HEK293 (cell line): ENCODE measurements around the gene HPSE2.
"Not testable (repeated sequence)": the region's sequence is repeated elsewhere in the genome, so short reads cannot be mapped to it uniquely, and the experiment has no call there.

Experiments used
- HOXA7 ChIP-seq: sonication (generic); formaldehyde crosslinking; IDR thresholded peaks from 2 replicates; pipeline ENCODE4 v1.8.1; 2022; ENCODE audit warnings: missing genetic modification reagents, borderline replicate concordance
- SALL2 ChIP-seq: fragments of 450-650 bp; formaldehyde crosslinking; IDR thresholded peaks from 2 replicates; pipeline ENCODE4 v1.5.0; 2017; ENCODE audit warnings: missing biosample characterization, mild to moderate bottlenecking, missing genetic modification characterization, borderline replicate concordance
- TF ChIP-seq, protein P1 (sequence below): fragments of 450-650 bp; formaldehyde crosslinking; IDR thresholded peaks from 2 replicates; pipeline ENCODE4 v1.5.1; 2016; ENCODE audit warnings: missing biosample characterization, missing genetic modification characterization
- TF ChIP-seq, protein P2 (sequence below): fragments of 450-650 bp; formaldehyde crosslinking; IDR thresholded peaks from 2 replicates; pipeline ENCODE4 v1.5.1; 2016; ENCODE audit warnings: missing biosample characterization, missing genetic modification characterization, borderline replicate concordance

GRCh38 chr10:99132897-99133296 is 102.8 kb downstream of the HPSE2 start:
- TF ChIP-seq, protein P1, sequence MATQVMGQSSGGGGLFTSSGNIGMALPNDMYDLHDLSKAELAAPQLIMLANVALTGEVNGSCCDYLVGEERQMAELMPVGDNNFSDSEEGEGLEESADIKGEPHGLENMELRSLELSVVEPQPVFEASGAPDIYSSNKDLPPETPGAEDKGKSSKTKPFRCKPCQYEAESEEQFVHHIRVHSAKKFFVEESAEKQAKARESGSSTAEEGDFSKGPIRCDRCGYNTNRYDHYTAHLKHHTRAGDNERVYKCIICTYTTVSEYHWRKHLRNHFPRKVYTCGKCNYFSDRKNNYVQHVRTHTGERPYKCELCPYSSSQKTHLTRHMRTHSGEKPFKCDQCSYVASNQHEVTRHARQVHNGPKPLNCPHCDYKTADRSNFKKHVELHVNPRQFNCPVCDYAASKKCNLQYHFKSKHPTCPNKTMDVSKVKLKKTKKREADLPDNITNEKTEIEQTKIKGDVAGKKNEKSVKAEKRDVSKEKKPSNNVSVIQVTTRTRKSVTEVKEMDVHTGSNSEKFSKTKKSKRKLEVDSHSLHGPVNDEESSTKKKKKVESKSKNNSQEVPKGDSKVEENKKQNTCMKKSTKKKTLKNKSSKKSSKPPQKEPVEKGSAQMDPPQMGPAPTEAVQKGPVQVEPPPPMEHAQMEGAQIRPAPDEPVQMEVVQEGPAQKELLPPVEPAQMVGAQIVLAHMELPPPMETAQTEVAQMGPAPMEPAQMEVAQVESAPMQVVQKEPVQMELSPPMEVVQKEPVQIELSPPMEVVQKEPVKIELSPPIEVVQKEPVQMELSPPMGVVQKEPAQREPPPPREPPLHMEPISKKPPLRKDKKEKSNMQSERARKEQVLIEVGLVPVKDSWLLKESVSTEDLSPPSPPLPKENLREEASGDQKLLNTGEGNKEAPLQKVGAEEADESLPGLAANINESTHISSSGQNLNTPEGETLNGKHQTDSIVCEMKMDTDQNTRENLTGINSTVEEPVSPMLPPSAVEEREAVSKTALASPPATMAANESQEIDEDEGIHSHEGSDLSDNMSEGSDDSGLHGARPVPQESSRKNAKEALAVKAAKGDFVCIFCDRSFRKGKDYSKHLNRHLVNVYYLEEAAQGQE (tag by site-specific recombination) = not testable (repeated sequence)
- not testable (repeated sequence) for TF ChIP-seq HOXA7 (CRISPR knock-in tag); SALL2 (tag by site-specific recombination)
- TF ChIP-seq, protein P2, sequence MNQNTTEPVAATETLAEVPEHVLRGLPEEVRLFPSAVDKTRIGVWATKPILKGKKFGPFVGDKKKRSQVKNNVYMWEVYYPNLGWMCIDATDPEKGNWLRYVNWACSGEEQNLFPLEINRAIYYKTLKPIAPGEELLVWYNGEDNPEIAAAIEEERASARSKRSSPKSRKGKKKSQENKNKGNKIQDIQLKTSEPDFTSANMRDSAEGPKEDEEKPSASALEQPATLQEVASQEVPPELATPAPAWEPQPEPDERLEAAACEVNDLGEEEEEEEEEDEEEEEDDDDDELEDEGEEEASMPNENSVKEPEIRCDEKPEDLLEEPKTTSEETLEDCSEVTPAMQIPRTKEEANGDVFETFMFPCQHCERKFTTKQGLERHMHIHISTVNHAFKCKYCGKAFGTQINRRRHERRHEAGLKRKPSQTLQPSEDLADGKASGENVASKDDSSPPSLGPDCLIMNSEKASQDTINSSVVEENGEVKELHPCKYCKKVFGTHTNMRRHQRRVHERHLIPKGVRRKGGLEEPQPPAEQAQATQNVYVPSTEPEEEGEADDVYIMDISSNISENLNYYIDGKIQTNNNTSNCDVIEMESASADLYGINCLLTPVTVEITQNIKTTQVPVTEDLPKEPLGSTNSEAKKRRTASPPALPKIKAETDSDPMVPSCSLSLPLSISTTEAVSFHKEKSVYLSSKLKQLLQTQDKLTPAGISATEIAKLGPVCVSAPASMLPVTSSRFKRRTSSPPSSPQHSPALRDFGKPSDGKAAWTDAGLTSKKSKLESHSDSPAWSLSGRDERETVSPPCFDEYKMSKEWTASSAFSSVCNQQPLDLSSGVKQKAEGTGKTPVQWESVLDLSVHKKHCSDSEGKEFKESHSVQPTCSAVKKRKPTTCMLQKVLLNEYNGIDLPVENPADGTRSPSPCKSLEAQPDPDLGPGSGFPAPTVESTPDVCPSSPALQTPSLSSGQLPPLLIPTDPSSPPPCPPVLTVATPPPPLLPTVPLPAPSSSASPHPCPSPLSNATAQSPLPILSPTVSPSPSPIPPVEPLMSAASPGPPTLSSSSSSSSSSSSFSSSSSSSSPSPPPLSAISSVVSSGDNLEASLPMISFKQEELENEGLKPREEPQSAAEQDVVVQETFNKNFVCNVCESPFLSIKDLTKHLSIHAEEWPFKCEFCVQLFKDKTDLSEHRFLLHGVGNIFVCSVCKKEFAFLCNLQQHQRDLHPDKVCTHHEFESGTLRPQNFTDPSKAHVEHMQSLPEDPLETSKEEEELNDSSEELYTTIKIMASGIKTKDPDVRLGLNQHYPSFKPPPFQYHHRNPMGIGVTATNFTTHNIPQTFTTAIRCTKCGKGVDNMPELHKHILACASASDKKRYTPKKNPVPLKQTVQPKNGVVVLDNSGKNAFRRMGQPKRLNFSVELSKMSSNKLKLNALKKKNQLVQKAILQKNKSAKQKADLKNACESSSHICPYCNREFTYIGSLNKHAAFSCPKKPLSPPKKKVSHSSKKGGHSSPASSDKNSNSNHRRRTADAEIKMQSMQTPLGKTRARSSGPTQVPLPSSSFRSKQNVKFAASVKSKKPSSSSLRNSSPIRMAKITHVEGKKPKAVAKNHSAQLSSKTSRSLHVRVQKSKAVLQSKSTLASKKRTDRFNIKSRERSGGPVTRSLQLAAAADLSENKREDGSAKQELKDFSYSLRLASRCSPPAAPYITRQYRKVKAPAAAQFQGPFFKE (tag by site-specific recombination) = not testable (repeated sequence)
